Measurements from ENCODE around the gene BCL7C. TPM values are rescaled to one million over a fixed set of nuclear protein-coding genes. Genes with fewer than 3 reads are reported as not detected.
A peak's percentile ranks its signal among the peaks of the same experiment; 100 is the strongest.

Gene BCL7C
- total and polyA plus RNA-seq, 2 of the 13 experiments (the other 11 are each of a cell fraction or from before 2014, with no cell fraction given), result 17.7 to 33.8 TPM

GRCh38 chr16:30941600-30942425 lies 47.9 kb upstream of the BCL7C start (continued):
- TF ChIP-seq KDM5A (IDR thresholded peaks at IDR 0.05; ENCODE audit: borderline replicate concordance, low read length) (no peak), MAFK (conservative IDR thresholded peaks at IDR 0.05 in 1 of 2, IDR thresholded peaks at IDR 0.05 in 1 of 2; ENCODE audit: low read length in 2 of 2) (no peak), ATF7-NPFF (CRISPR knock-in tag; IDR thresholded peaks at IDR 0.05; ENCODE audit: low read depth) (no peak; the same call in 1 of the 2 replicates), BRD4 (CRISPR knock-in tag; IDR thresholded peaks at IDR 0.05) (no peak), STAG1 (CRISPR knock-in tag; IDR thresholded peaks at IDR 0.05) (peak; percentile 91), ZMYM2 (CRISPR knock-in tag; IDR thresholded peaks at IDR 0.05) (no peak), NRL (CRISPR knock-in tag; IDR thresholded peaks at IDR 0.05; ENCODE audit: borderline replicate concordance) (peak; percentile 85), U2AF2 (IDR thresholded peaks at IDR 0.05; ENCODE audit: low read depth, low read length) (no peak), HNF4G (IDR thresholded peaks at IDR 0.05; ENCODE audit: borderline replicate concordance, low read depth, low read length) (no peak; the same call in 1 of the 2 replicates), HNF4G (CRISPR knock-in tag; IDR thresholded peaks at IDR 0.05; ENCODE audit: borderline replicate concordance, low read depth) (no peak), SETDB1 (CRISPR knock-in tag; IDR thresholded peaks at IDR 0.05; ENCODE audit: borderline replicate concordance) (no peak), ZNF101 (CRISPR knock-in tag; IDR thresholded peaks at IDR 0.05; ENCODE audit: borderline replicate concordance, low read depth) (no peak), PRMT3 (CRISPR knock-in tag; IDR thresholded peaks at IDR 0.05; ENCODE audit: borderline replicate concordance, low read depth) (no peak)
- TF ChIP-seq, protein P1, sequence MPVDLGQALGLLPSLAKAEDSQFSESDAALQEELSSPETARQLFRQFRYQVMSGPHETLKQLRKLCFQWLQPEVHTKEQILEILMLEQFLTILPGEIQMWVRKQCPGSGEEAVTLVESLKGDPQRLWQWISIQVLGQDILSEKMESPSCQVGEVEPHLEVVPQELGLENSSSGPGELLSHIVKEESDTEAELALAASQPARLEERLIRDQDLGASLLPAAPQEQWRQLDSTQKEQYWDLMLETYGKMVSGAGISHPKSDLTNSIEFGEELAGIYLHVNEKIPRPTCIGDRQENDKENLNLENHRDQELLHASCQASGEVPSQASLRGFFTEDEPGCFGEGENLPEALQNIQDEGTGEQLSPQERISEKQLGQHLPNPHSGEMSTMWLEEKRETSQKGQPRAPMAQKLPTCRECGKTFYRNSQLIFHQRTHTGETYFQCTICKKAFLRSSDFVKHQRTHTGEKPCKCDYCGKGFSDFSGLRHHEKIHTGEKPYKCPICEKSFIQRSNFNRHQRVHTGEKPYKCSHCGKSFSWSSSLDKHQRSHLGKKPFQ (CRISPR knock-in tag; IDR thresholded peaks at IDR 0.05; ENCODE audit: insufficient replicate concordance), result no peak
- TF ChIP-seq, protein P2, sequence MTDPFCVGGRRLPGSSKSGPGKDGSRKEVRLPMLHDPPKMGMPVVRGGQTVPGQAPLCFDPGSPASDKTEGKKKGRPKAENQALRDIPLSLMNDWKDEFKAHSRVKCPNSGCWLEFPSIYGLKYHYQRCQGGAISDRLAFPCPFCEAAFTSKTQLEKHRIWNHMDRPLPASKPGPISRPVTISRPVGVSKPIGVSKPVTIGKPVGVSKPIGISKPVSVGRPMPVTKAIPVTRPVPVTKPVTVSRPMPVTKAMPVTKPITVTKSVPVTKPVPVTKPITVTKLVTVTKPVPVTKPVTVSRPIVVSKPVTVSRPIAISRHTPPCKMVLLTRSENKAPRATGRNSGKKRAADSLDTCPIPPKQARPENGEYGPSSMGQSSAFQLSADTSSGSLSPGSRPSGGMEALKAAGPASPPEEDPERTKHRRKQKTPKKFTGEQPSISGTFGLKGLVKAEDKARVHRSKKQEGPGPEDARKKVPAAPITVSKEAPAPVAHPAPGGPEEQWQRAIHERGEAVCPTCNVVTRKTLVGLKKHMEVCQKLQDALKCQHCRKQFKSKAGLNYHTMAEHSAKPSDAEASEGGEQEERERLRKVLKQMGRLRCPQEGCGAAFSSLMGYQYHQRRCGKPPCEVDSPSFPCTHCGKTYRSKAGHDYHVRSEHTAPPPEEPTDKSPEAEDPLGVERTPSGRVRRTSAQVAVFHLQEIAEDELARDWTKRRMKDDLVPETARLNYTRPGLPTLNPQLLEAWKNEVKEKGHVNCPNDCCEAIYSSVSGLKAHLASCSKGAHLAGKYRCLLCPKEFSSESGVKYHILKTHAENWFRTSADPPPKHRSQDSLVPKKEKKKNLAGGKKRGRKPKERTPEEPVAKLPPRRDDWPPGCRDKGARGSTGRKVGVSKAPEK (CRISPR knock-in tag; IDR thresholded peaks at IDR 0.05; ENCODE audit: borderline replicate concordance), result no peak
- TF ChIP-seq, protein P3, sequence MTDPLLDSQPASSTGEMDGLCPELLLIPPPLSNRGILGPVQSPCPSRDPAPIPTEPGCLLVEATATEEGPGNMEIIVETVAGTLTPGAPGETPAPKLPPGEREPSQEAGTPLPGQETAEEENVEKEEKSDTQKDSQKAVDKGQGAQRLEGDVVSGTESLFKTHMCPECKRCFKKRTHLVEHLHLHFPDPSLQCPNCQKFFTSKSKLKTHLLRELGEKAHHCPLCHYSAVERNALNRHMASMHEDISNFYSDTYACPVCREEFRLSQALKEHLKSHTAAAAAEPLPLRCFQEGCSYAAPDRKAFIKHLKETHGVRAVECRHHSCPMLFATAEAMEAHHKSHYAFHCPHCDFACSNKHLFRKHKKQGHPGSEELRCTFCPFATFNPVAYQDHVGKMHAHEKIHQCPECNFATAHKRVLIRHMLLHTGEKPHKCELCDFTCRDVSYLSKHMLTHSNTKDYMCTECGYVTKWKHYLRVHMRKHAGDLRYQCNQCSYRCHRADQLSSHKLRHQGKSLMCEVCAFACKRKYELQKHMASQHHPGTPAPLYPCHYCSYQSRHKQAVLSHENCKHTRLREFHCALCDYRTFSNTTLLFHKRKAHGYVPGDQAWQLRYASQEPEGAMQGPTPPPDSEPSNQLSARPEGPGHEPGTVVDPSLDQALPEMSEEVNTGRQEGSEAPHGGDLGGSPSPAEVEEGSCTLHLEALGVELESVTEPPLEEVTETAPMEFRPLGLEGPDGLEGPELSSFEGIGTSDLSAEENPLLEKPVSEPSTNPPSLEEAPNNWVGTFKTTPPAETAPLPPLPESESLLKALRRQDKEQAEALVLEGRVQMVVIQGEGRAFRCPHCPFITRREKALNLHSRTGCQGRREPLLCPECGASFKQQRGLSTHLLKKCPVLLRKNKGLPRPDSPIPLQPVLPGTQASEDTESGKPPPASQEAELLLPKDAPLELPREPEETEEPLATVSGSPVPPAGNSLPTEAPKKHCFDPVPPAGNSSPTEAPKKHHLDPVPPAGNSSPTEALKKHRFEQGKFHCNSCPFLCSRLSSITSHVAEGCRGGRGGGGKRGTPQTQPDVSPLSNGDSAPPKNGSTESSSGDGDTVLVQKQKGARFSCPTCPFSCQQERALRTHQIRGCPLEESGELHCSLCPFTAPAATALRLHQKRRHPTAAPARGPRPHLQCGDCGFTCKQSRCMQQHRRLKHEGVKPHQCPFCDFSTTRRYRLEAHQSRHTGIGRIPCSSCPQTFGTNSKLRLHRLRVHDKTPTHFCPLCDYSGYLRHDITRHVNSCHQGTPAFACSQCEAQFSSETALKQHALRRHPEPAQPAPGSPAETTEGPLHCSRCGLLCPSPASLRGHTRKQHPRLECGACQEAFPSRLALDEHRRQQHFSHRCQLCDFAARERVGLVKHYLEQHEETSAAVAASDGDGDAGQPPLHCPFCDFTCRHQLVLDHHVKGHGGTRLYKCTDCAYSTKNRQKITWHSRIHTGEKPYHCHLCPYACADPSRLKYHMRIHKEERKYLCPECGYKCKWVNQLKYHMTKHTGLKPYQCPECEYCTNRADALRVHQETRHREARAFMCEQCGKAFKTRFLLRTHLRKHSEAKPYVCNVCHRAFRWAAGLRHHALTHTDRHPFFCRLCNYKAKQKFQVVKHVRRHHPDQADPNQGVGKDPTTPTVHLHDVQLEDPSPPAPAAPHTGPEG (CRISPR knock-in tag; IDR thresholded peaks at IDR 0.05), result no peak; the same call in 1 of the 2 replicates
- TF ChIP-seq, protein P4, sequence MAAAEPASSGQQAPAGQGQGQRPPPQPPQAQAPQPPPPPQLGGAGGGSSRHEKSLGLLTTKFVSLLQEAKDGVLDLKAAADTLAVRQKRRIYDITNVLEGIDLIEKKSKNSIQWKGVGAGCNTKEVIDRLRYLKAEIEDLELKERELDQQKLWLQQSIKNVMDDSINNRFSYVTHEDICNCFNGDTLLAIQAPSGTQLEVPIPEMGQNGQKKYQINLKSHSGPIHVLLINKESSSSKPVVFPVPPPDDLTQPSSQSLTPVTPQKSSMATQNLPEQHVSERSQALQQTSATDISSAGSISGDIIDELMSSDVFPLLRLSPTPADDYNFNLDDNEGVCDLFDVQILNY (CRISPR knock-in tag; conservative IDR thresholded peaks at IDR 0.05), result no peak

Measured in HepG2 (cell line).